Activated CD4-positive, alpha-beta T cell treated with anti-CD3 and anti-CD28 coated beads, Interleukin-2, amount 50 U/mL, for 48 hours (primary cell): ENCODE results near the gene RIMBP2.

ENCODE experiments used
- DNase-seq, 2 experiments: peaks; one replicate each; pipeline ENCODE4 v3.0.0-alpha.2; 2020

RIMBP2 gene

DNA sequence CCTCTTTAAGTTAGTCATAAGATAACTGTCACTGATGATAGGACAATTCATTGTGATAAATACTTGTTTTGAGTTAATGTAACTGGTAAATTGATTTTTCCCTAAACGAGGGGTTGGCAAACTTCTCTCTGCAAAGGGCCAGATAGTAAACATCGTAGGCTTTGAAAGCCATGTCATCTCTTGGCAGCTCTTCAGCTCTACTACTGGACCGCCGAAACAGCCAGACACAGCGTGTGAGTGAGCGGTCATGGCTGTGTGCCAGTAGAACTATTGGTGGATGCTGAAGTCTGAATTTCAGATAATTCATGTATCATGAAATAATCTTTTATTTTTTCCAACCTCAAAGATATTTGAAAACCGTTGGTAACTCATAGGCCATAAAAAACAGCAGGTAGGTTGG is 368.5 kb downstream of the RIMBP2 start:
- DNase-seq, result no peak
